Amygdala (tissue), 56 donors: Measurements from ENCODE around the gene ZNF778.

Source experiments
- DNase-seq, 56 donors: peaks; one replicate each; lab custom pipeline; 2025; lab: John Stamatoyannopoulos, UW

Gene ZNF778

GRCh38 chr16:89217388-89218191 lies at the start of gene ZNF778:
Gene ZNF778 (plus strand): TSS chr16:89217703. CDS start chr16:89221128, 3,425 bp downstream.
- peak in 55 of 56 donors; percentile 15 to 89 (median 73) for DNase-seq

DNA sequence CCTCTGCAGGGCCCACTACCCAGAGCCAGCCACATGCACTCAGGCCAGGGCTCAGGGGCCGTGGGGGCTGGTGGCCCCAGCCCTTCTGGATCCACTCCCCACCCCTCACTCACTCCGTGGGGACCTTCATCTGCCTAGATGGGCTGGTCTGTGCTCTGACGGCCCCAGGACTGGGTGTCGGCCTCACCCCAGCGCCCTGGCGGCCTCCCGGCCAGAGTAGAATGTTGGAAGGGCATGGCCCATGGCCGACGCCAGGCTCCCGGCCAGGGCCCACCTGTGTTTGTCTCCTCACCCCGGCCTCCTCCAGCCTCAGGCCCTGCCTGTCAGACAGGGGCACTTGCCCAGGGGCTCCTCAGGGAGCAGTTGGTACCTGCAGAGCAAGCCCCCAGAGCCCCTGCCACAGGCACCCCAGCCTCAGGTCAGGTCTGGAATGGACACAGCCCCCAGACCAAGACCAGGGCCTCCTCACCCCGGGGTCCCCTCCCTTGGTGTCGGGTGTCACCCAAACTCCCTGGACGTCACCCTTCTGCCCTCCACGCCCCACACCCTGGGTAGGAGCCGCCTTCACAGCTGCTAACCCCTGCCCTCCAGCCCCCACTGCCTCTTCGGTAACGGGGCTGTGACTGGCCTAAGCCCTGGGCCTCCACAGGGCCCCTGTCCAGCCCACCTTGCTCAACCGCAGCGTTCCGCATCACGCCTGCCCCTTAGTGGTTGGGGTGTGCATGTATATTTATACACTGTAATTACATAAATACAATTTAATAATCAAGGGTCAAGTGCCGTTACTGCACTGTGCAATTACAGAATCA lies 48.9 kb upstream of the ZNF778 start:
- no peak for DNase-seq

GRCh38 chr16:89169778-89170177 lies 47.7 kb upstream of the ZNF778 start:
- DNase-seq = no peak

DNA sequence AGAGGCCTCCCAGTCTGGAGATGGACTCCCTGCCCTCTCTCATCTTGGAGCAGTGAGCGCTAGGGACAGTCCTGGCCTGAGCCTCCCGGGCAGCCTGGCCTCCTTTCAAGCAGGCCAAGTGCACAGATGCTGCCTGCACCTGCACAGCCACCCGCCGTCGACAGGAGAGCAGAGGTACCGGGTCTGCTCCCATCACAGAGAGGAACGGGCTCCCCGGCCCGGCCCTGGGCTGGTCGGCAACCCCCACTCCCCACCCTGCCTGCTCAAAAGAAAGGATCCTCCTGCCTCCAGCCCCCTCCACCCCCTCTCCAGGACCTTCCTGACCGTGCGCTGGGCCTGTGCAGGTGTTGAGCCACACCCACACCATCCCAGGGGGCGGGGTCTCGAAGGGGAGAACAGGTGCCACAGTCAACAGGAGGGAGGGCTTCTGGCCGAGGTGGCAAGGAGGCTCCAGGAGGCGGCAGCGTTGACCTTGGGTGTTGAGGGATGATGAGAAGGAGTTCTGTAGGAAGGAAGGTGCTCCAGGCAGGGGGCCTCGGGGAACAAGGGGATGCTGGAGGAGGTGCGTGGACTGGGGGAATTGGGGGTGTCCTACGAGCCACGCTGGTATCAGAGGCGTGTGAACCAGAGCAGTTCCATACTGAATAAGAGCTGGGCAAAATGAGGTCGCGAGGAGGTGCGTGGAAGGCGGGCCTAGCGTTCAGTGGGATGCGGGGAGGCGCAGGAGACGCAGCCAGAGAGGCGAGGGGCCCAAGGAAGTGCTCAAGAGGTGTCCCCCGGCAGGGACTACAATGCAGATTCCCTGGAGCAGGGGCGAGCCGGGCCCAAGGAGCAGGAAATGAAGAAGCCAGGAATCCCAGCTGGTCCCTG lies 46.9 kb upstream of the ZNF778 start:
- no peak for DNase-seq

DNA sequence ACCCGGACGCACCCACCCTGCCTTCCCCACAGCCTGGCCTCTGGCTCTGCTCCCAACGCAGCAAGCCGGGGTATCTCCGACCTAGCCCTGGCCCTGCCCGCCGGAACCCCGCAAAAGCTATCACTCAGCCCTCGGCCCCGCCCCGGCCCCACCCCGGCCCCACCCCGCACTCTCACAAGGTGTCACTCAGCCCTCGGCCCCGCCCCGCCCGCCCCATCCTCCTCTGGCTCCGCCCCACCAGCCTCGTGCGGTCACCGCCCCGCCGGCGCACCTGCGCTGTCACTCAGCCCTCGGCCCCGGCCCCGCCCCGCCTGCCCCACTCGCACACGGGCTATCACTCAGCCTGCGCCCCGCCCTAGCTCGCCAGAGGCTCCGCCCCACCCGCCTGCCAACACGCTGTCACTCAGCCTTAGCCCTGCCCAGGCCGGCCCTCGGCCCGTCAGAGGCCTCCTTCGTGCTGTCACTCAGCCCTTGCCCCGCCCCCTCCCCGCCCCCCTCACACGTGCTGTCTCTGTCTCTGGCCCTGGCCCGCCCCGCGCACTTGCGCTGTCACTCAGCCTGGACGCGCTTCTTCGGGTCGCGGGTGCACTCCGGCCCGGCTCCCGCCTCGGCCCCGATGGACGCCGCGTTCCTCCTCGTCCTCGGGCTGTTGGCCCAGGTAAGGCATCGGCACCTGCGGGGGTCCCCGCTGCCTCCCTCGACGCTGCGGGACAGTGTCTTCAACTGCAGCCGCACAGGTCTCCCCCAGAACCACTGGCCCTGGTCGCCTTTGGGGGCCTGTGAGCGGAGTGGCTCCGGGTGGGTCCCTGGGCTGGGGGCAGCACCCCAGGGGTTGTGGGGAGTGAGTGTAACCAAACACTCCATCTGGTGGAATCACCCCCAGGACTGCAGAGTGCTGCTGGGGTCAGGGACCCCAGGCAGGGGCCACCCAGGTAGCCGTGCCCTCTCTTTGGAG lies 46.0 kb upstream of the ZNF778 start, which contains the start of gene CDH15:
Gene CDH15, plus strand, starts transcription at position 533 of the 955 bp plus-strand sequence. Its CDS starts 84 bp downstream, at position 617.
- peak in 54 of 56 donors; percentile 7 to 93 (median 73) for DNase-seq

GRCh38 chr16:89172171-89172527 lies 45.4 kb upstream of the ZNF778 start:
- no peak for DNase-seq

DNA sequence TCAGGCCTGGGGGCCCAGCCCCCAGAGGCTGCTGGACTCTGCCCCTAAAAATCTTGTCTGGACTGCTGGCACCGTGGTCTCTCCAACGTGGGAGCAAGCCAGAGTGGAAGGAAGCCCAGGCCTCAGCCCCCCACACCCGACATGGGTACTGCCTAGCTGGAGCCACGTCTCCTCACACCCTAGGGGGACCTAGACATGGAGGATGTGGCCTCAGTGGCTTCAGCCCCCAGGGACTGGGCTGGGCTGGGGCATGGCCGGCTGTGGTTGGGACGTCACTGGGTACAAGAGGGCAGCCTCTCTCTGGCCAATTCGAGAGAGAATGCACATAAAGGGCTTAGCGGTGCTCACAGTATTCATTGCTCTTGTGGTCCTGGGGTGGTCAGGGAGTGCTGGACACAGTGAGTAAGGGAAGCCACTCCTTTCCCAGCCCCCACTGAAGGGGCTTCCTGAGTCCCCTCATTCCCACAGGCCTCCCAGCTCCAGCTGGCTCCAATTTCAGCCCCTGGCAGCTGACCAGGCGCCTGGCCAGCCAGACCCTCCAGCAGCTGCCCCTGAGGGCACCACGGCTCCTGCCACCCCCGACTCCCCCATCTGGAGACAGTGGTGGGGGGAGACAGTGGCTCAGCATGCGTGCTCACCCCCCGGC lies 44.9 kb upstream of the ZNF778 start:
- no peak for DNase-seq

DNA sequence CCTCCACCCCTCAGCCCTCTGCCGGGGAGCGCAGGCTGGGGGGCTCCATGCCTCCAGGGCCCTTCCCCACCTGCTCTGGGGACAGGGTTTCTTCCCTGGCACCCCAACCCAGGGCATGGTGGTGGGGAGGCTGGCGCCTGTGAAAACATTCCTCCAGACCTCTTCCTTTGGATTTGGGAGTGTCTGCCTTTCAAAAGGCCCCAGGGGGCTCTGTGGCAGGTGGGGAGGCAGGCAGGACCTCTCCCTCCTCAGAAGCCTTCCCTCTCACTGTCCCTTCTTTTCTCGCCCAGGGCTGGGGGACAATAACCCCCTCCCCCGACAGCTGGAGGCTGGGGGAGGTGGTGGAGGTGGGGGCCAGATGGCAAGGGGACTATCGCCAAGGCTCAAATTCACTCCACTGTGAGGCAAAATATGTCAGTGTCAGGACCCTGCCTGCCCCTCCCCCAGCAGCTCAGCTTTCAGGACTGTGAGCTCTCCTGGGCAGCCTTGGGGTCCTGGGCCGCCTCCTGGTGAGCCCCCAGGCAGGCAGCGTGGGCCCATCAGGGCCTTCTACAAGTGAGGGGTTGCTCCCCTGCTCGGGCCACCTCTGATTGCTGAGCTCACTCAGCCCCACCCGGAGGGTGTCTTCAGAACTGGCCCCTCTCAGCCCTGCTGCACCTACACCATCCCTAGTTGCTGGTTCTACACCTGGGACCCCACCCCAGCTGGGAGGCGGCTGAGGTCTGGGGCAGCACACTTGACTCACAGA lies 44.2 kb upstream of the ZNF778 start:
- DNase-seq = no peak

DNA sequence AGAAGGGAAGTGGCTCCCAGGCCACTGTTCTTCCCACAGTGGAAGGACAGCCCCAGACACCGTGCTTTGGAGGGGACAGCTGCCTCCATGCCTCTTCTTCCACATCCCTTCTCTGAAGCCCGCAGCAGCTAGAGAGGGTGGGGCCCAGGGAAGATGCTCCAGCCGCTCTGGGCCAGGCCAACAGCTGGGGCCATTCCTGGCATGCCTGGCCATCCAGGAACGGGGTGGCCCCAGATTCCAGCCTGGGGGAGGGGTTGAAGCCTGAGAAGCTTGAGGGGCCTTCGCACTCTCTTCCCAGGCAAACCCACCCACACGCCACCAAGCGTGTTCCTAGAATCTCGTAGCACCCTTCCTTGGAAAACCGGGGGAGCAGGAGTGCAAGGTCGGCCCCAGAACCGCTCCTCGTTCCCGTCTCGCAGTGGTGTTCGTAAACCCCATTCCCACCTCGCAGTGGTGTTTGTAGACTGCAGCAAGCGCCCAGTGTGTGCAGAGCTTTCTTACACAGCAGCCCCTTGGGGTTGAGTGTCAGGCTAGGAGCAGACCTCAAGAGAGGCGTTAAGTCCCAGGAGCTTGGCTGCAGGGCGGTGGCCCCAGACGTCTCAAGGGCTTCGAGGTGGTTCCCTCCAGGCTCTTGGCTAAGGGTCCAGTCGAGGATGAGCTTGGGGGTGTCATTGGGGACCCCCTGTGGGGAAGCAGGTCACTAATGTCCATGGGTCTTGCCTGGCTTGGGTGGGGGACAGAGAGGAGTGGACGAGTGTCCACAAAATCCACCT lies 43.3 kb upstream of the ZNF778 start:
- DNase-seq = no peak

- no peak for DNase-seq
Observed at GRCh38 chr16:89174877-89175276, 42.6 kb upstream of the ZNF778 start.

DNA sequence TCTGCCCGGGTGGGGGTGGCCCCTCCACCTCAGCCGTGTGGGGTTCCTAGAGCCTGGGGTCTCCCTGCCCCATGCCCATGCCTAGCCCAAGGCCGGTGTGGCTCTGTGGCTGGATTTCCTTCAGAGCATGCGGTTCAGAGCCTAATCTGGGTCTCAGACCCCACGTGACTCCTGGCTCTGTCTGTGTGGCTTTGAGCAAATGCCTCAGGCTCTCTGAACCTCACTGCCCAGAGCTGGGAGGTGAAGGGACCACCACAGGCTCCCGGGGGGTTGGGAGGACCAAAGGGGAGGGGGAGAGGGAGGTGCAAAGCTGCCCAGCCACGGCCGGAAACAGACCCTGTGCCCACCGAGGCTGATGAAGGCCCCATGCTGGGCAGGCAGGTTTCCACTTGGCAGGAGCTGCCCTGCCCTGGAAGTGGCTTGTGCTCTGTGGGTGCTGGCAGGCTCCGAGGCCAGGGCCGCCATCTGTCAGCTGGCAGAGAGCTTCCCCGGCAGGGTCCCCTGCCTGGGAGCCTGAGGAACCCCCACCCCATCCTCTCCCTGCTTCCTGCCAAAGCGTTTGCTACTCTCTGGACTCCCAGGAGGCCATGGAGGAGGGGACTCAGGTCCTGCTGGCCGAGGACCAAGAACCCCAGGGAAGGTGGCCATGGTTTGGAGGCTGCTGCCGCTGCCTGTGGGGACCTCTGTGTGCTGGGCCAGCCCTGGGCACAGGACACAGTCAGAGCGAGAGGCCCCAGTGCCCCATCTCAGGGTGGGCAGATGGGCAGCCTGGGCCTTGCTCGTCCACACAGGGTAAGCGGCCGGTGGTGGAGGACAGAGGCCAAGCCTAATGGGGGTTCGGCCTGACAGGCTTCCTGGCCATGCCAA lies 42.0 kb upstream of the ZNF778 start:
- no peak for DNase-seq

GRCh38 chr16:89176147-89176690 lies 41.3 kb upstream of the ZNF778 start:
- DNase-seq = no peak

- DNase-seq = no peak
Observed at GRCh38 chr16:89176717-89177116, 40.8 kb upstream of the ZNF778 start.

DNA sequence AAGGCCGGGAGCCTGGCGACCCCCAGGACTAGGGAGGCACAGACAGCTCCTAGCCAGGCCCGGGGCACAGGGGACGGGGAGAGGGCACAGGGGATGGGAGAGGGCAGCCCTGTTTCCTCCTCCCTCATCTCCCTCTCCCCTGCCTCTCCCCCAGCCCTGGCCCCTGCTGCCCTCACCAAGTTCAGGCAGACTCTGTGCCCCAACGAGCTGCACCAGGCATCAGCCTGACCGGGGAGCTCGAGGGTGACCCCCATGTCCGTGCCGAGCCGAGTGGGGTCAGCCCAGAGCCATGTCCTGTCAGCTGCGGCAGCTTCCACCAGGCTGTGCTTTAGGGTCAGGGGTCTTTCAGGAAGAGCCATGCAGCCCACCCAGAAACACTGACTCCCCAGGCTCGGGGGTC lies 40.0 kb upstream of the ZNF778 start:
- no peak for DNase-seq

DNA sequence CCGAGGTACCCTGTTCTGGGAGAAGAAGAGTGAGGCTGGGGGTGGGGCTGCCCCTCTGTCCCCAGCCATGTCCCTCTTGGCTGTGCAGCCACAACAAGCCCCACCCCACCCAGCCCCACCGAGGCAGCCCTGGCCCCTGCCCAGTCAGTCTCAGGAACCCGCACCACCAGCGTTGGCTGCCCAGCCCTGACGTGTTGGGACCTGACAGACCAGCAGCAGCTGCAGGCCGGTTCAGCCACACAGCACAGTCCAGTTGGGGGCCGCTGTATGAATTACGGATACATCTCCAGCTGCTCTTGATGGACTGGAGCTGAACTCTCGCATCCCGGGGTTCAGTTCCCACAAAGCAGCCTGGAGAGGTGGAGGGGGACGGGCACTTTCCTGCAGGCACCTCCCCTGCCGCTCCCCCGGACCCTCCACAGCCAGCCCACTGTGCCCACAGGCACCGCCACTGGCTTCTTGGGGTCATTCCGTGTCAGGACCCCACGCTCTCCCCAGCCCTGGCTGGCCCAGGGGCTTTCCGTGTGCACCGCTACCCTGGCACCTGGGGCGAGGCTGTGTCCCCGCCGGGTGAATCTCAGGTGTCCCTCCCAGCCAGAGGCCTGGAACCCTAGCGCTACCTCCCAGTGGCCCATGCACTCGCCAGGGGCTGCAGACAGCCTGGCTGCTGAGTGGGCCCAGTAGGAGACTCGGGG lies 38.9 kb upstream of the ZNF778 start:
- DNase-seq = no peak

- DNase-seq = no peak
Observed at GRCh38 chr16:89179148-89179484, 38.4 kb upstream of the ZNF778 start.
